MM.1S (cell line): ENCODE results near the gene MRPS24.

ENCODE experiments used
- DNase-seq: peaks from one replicate; pipeline ENCODE4 v3.0.0-alpha.2; 2015
- H2AFZ ChIP-seq: fragments of 300-600 bp; sonication (generic); 2 replicates; pipeline ENCODE4 v1.6.0; 2016; ENCODE audit warnings: antibody characterized with exemption, low read length
- H3F3A ChIP-seq: fragments of 300-600 bp; sonication (generic); 2 replicates; pipeline ENCODE4 v1.6.1; 2016; ENCODE audit warnings: mild to moderate bottlenecking, antibody characterized with exemption, low read length, moderate library complexity, mixed read lengths; ENCODE audit not compliant: insufficient read depth
- H3K27ac ChIP-seq: fragments of 300-600 bp; sonication (generic); 2 replicates; pipeline ENCODE4 v1.5.1; 2016; ENCODE audit warnings: mild to moderate bottlenecking, low read length
- H3K27me3 ChIP-seq: fragments of 300-600 bp; sonication (generic); replicated peaks from 2 replicates; pipeline ENCODE4 v1.6.0; 2016; ENCODE audit warnings: low read length; ENCODE audit not compliant: insufficient read depth
- H3K36me3 ChIP-seq: fragments of 300-600 bp; sonication (generic); replicated peaks from 2 replicates; pipeline ENCODE4 v1.6.1; 2016; ENCODE audit warnings: mild to moderate bottlenecking, low read length, mixed read lengths; ENCODE audit not compliant: insufficient read depth
- H3K4me1 ChIP-seq: fragments of 300-600 bp; sonication (generic); 2 replicates; pipeline ENCODE4 v1.6.1; 2016; ENCODE audit warnings: low read length, mixed read lengths
- H3K4me2 ChIP-seq: fragments of 300-600 bp; sonication (generic); 2 replicates; pipeline ENCODE4 v1.6.0; 2016; ENCODE audit warnings: low read depth, low read length
- H3K4me3 ChIP-seq: fragments of 300-600 bp; sonication (generic); 2 replicates; pipeline ENCODE4 v1.5.1; 2016; ENCODE audit warnings: low read length, mixed read lengths
- H3K79me2 ChIP-seq: fragments of 300-600 bp; sonication (generic); 2 replicates; pipeline ENCODE4 v1.6.1; 2016; ENCODE audit warnings: mixed run types, low read length, mixed read lengths
- H3K9ac ChIP-seq: fragments of 300-600 bp; sonication (generic); 2 replicates; pipeline ENCODE4 v1.6.1; 2016; ENCODE audit warnings: low read length, mixed read lengths
- H3K9me2 ChIP-seq: fragments of 300-600 bp; sonication (generic); replicated peaks from 2 replicates; pipeline ENCODE4 v1.6.1; 2016; ENCODE audit warnings: mild to moderate bottlenecking, low read length, mixed read lengths; ENCODE audit not compliant: insufficient read depth
- H3K9me3 ChIP-seq: fragments of 300-600 bp; sonication (generic); replicated peaks from 2 replicates; pipeline ENCODE4 v1.6.1; 2016; ENCODE audit warnings: mild to moderate bottlenecking, low read length, mixed read lengths; ENCODE audit not compliant: insufficient read depth
- H4K20me1 ChIP-seq: fragments of 300-600 bp; sonication (generic); 2 replicates; pipeline ENCODE4 v1.6.1; 2016; ENCODE audit warnings: mild to moderate bottlenecking, low read length, moderate library complexity, mixed read lengths; ENCODE audit not compliant: insufficient read depth
- EZH2 ChIP-seq: fragments of 300-600 bp; sonication (generic); optimal IDR thresholded peaks from 2 replicates; pipeline ENCODE3; 2017; ENCODE audit warnings: low read depth, mild to moderate bottlenecking, antibody characterized with exemption, low read length, mixed read lengths
- EZH2phosphoT487 ChIP-seq: fragments of 300-600 bp; sonication (generic); IDR thresholded peaks from 2 replicates; pipeline ENCODE4 v1.6.1; 2018; ENCODE audit warnings: antibody characterized with exemption, low read length
- TF ChIP-seq, protein P1 (sequence below): fragments of 300-600 bp; sonication (generic); IDR thresholded peaks from 2 replicates; pipeline ENCODE4 v1.5.1; 2016; ENCODE audit warnings: antibody characterized with exemption, low read length, mixed read lengths

MRPS24 gene

DNA sequence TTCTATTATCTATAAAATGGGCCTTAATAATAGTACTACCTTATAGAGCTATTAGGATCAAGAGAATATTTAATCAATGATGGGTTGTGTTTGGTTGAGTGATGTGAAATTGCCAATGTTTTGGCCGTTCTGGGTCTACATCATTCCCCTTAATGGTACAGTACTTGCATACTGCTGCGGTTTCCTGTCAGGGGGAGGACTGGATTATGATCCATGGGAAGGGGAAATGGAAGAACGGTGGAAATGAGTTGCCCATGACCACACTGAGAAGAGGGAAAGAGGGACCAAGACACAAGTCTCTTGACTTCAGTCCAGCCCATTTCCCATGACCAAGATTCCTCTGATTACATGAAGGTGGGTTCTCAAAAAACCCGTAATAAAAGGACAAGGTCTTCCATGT is 999 bp upstream of the MRPS24 start:
- Histone ChIP-seq H4K20me1 (no peaks in the 10 kb centered on the region), H3K27ac (no peak overlapping the region), H3F3A (peaks cover 25% of the 10 kb centered on the region), H3K4me1 (peaks cover 7% of the 10 kb centered on the region; the same call in 1 of the 2 replicates), H3K79me2 (peaks cover 23% of the 10 kb centered on the region), H2AFZ (no peak overlapping the region), H3K9me2 (no peaks in the 10 kb centered on the region), H3K4me2 (no peak overlapping the region), H3K9ac (no peak overlapping the region), H3K36me3 (peaks cover 11% of the 10 kb centered on the region), H3K27me3 (no peaks in the 10 kb centered on the region), H3K4me3 (no peak overlapping the region), H3K9me3 (no peaks in the 10 kb centered on the region)
- TF ChIP-seq, protein P1, sequence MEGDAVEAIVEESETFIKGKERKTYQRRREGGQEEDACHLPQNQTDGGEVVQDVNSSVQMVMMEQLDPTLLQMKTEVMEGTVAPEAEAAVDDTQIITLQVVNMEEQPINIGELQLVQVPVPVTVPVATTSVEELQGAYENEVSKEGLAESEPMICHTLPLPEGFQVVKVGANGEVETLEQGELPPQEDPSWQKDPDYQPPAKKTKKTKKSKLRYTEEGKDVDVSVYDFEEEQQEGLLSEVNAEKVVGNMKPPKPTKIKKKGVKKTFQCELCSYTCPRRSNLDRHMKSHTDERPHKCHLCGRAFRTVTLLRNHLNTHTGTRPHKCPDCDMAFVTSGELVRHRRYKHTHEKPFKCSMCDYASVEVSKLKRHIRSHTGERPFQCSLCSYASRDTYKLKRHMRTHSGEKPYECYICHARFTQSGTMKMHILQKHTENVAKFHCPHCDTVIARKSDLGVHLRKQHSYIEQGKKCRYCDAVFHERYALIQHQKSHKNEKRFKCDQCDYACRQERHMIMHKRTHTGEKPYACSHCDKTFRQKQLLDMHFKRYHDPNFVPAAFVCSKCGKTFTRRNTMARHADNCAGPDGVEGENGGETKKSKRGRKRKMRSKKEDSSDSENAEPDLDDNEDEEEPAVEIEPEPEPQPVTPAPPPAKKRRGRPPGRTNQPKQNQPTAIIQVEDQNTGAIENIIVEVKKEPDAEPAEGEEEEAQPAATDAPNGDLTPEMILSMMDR = no peak
- no peak for TF ChIP-seq EZH2
- TF ChIP-seq EZH2phosphoT487 = no peak
- DNase-seq = no peak

DNA sequence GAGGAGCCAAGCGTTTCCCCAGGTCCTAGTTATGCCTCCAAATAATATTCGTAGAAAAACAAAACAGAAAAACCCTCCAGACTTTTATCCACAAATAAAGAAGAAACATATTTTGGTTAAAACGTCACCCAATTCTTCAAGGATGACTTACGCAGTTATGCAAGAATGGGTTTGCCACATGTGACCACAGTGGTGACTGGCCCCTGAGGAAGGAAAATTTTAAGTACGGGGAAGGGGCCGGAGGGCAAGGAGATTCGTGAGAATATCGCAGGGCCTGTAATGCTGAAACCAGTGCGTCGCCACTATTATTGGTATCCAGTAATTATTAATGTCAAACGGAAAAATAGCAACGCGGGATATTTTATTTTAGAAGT is 537 bp upstream of the MRPS24 start:
- peaks cover 23% of the 10 kb centered on the region for H3K79me2 ChIP-seq
- peaks cover 25% of the 10 kb centered on the region for H3F3A ChIP-seq
- H3K4me2 ChIP-seq = peak overlapping the region; percentile 82
- H3K9me2 ChIP-seq = no peaks in the 10 kb centered on the region
- peak overlapping the region; percentile 73 for H3K4me3 ChIP-seq
- H3K27ac ChIP-seq = peak overlapping the region; percentile 20; the same call in 1 of the 2 replicates
- peaks cover 7% of the 10 kb centered on the region; the same call in 1 of the 2 replicates for H3K4me1 ChIP-seq
- peak overlapping the region; percentile 47 for H3K9ac ChIP-seq
- peak overlapping the region; percentile 89 for H2AFZ ChIP-seq
- H3K36me3 ChIP-seq = peaks cover 11% of the 10 kb centered on the region
- H3K27me3 ChIP-seq = no peaks in the 10 kb centered on the region
- TF ChIP-seq, protein P1 = no peak
- no peak for TF ChIP-seq EZH2phosphoT487
- no peak for TF ChIP-seq EZH2
- DNase-seq = no peak
- no peaks in the 10 kb centered on the region for H4K20me1 ChIP-seq
- H3K9me3 ChIP-seq = no peaks in the 10 kb centered on the region

DNA sequence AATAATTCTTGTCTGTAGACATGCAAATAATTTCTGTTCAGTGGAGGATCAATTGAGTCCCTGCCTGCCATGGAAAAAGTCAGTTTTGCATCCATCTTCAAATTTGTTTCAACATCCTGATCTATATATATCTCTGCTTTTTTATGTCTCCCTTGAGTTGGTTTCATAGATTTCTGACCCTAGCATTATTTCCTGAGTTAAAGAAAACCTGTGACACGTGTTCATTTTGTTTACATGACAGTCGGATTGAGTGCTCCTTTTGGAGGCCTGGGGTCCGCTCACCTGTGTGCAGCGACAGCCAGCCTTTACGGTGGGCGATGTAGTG is 674 bp downstream of the MRPS24 start:
- peak overlapping the region; percentile 73 for H3K4me3 ChIP-seq
- H4K20me1 ChIP-seq = no peaks in the 10 kb centered on the region
- H3K4me2 ChIP-seq = peak overlapping the region; percentile 72
- TF ChIP-seq EZH2 (no peak), EZH2phosphoT487 (no peak)
- TF ChIP-seq, protein P1 = no peak
- peaks cover 11% of the 10 kb centered on the region for H3K36me3 ChIP-seq
- peak overlapping the region; percentile 72 for H3K9ac ChIP-seq
- no peaks in the 10 kb centered on the region for H3K9me3 ChIP-seq
- peak overlapping the region; percentile 83 for H3K27ac ChIP-seq
- no peaks in the 10 kb centered on the region for H3K9me2 ChIP-seq
- DNase-seq = peak; percentile 53
- H2AFZ ChIP-seq = peak overlapping the region; percentile 11; the same call in 1 of the 2 replicates
- peaks cover 7% of the 10 kb centered on the region; the same call in 1 of the 2 replicates for H3K4me1 ChIP-seq
- peaks cover 25% of the 10 kb centered on the region for H3F3A ChIP-seq
- no peaks in the 10 kb centered on the region for H3K27me3 ChIP-seq
- peaks cover 23% of the 10 kb centered on the region for H3K79me2 ChIP-seq
